Body of pancreas (tissue), 4 donors: ENCODE results near the gene GRID1. TPM values are rescaled to one million over a fixed set of nuclear protein-coding genes. Genes with fewer than 3 reads are reported as not detected.

Experiments
- ATAC-seq: fragments of 150-250 bp; one replicate; pipeline ENCODE4 v1.9.1; 2016
- DNase-seq, 4 donors: peaks; one replicate each; pipeline ENCODE4 v3.0.0-alpha.2; 2019
- H3K27ac ChIP-seq, 4 donors: fragments of 200-600 bp; sonication (generic); 1 replicate in 3 of 4; 2 replicates in 1 of 4; pipeline versions ENCODE4 v1.5.1 to v1.6.1; 2016 to 2019; ENCODE audit warnings: mild to moderate bottlenecking in 1 of 4, mixed read lengths in 1 of 4, moderate library complexity in 1 of 4
- H3K27me3 ChIP-seq, 2 donors: fragments of 200-600 bp; sonication (generic); one replicate each; pipeline ENCODE4 v1.6.0; 2016; ENCODE audit warnings: mild to moderate bottlenecking in 1 of 2
- H3K36me3 ChIP-seq, 2 donors: fragments of 200-600 bp; sonication (generic); replicated peaks in 1 of 2; 2 replicates each; pipeline ENCODE4 v1.5.1; 2016; ENCODE audit warnings: low read depth in 2 of 2; ENCODE audit not compliant: insufficient read depth in 1 of 2
- H3K4me1 ChIP-seq: fragments of 200-600 bp; sonication (generic); one replicate; pipeline ENCODE4 v1.6.0; 2016
- H3K4me3 ChIP-seq, 2 donors: fragments of 200-600 bp; sonication (generic); 1 replicate in 1 of 2; 2 replicates in 1 of 2; pipeline ENCODE4 v1.5.1; 2016 to 2019
- H3K9me3 ChIP-seq, 3 donors: fragments of 200-600 bp; sonication (generic); 1 replicate in 2 of 3; 2 replicates in 1 of 3; pipeline ENCODE4 v1.5.1; 2016
- CTCF ChIP-seq, 7 experiments: fragments of 450-650 bp in 4 of 7; fragments of 200-600 bp in 3 of 7; sonication (generic) in 3 of 7; IDR thresholded peaks; one replicate each; pipeline ENCODE4 v1.5.1; 2016 to 2019; ENCODE audit warnings: antibody characterized with exemption in 7 of 7
- POLR2A ChIP-seq, 3 donors: fragments of 450-650 bp; IDR thresholded peaks; one replicate each; pipeline ENCODE4 v1.6.1; 2016; ENCODE audit warnings: antibody characterized with exemption in 3 of 3, mild to moderate bottlenecking in 2 of 3
- WGBS, 2 donors: methylation state at CpG; one replicate each; pipeline ENCODE4 v1.1.5; 2017; 5-methylcytosine and 5-hydroxymethylcytosine counted together
- intact Hi-C: fragments of 100-400 bp; cut with DNase I; formaldehyde crosslinking; loops from one replicate; pipeline ENCODE4 v1.15.1; 2023
- total RNA-seq, 2 donors: library from RNA; depleted of rRNA; stranded (reverse); fragments of >200 nt; gene quantifications; one replicate each; pipeline ENCODE4 v1.1.0, GENCODE V29; 2016

Gene GRID1
- total RNA-seq, 2 donors from 2014 or later = 1.0 to 1.6 TPM

GRCh38 chr10:86191686-86192085, 174.9 kb downstream of the GRID1 start:
- DNase-seq (no peak), ATAC-seq (no peak)
- 63 to 71% methylated on average over 4 of the region's 4 CpGs for WGBS, 2 donors

GRCh38 chr10:86191166-86191565, 175.4 kb downstream of the GRID1 start:
- no peak overlapping the region for H3K4me3 ChIP-seq
- H3K4me1 ChIP-seq = no peaks in the 10 kb centered on the region
- no peaks in the 10 kb centered on the region for H3K9me3 ChIP-seq
- DNase-seq (no peak), ATAC-seq (no peak)
- 76 to 86% methylated on average over 2 of the region's 2 CpGs for WGBS, 2 donors
- no peak for TF ChIP-seq CTCF (IDR thresholded peaks at IDR 0.05)
- no peak for TF ChIP-seq POLR2A (IDR thresholded peaks at IDR 0.05)
- H3K27ac ChIP-seq = no peak overlapping the region
- intact Hi-C loops = no loop called here
- H3K27me3 ChIP-seq = no peaks in the 10 kb centered on the region
- no peaks in the 10 kb centered on the region for H3K36me3 ChIP-seq

More at GRCh38 chr10:86191686-86192085, 174.9 kb downstream of the GRID1 start:
- H3K4me1 ChIP-seq = no peaks in the 10 kb centered on the region
- H3K27me3 ChIP-seq = no peaks in the 10 kb centered on the region
- TF ChIP-seq POLR2A (IDR thresholded peaks at IDR 0.05) (no peak), CTCF (IDR thresholded peaks at IDR 0.05) (no peak)
- H3K4me3 ChIP-seq = no peak overlapping the region
- intact Hi-C loops = no loop called here
- no peak overlapping the region for H3K27ac ChIP-seq
- H3K9me3 ChIP-seq = no peaks in the 10 kb centered on the region
- no peaks in the 10 kb centered on the region for H3K36me3 ChIP-seq

- DNase-seq (no peak), ATAC-seq (no peak)
- intact Hi-C loops = no loop called here
- TF ChIP-seq CTCF (IDR thresholded peaks at IDR 0.05) (no peak), POLR2A (IDR thresholded peaks at IDR 0.05) (no peak)
- Histone ChIP-seq H3K27me3 (no peaks in the 10 kb centered on the region), H3K27ac (no peak overlapping the region), H3K4me3 (no peak overlapping the region), H3K9me3 (no peaks in the 10 kb centered on the region), H3K36me3 (no peaks in the 10 kb centered on the region), H3K4me1 (no peaks in the 10 kb centered on the region)
- 40 to 57% methylated on average over 1 to 2 of the region's 2 CpGs for WGBS, 2 donors
Observed at GRCh38 chr10:86190291-86190690, 176.3 kb downstream of the GRID1 start.

- WGBS, 2 donors = 66 to 70% methylated on average over 7 to 8 of the region's 8 CpGs
Observed at GRCh38 chr10:86189891-86190290, 176.7 kb downstream of the GRID1 start.

More at GRCh38 chr10:86189891-86190290, 176.7 kb downstream of the GRID1 start:
- H3K4me1 ChIP-seq = no peaks in the 10 kb centered on the region
- no peaks in the 10 kb centered on the region for H3K9me3 ChIP-seq
- ATAC-seq (no peak), DNase-seq (no peak)
- H3K4me3 ChIP-seq = no peak overlapping the region
- H3K36me3 ChIP-seq = no peaks in the 10 kb centered on the region
- no peaks in the 10 kb centered on the region for H3K27me3 ChIP-seq
- no peak overlapping the region for H3K27ac ChIP-seq
- no peak for TF ChIP-seq POLR2A (IDR thresholded peaks at IDR 0.05)
- TF ChIP-seq CTCF (IDR thresholded peaks at IDR 0.05) = no peak
- intact Hi-C loops = no loop called here
